GM21381 (cell line): ENCODE measurements around the gene CMBL.

Experiments used
- ATAC-seq: cut with Tn5 transposase; IDR thresholded peaks from one replicate; pipeline ENCODE4 v1.9.1; 2021; ENCODE audit warnings: mild to moderate bottlenecking, moderate library complexity; ENCODE audit not compliant: unreplicated experiment

Gene CMBL

GRCh38 chr5:10333154-10334006 lies 25.7 kb upstream of the CMBL start:
- peak; percentile 66 for ATAC-seq

- no peak for ATAC-seq
These were observed 24.6 kb upstream of the CMBL start for GRCh38 chr5:10332301-10332700.

GRCh38 chr5:10331341-10331796 lies 23.7 kb upstream of the CMBL start:
- ATAC-seq, result no peak

GRCh38 chr5:10330511-10331230 lies 23.0 kb upstream of the CMBL start:
- ATAC-seq, result no peak

- ATAC-seq, result no peak
These were observed 22.2 kb upstream of the CMBL start for GRCh38 chr5:10329820-10330481.

GRCh38 chr5:10329446-10329819 lies 21.7 kb upstream of the CMBL start:
- no peak for ATAC-seq

GRCh38 chr5:10328323-10328722 lies 20.6 kb upstream of the CMBL start:
- no peak for ATAC-seq

- ATAC-seq, result no peak
These were observed 17.0 kb upstream of the CMBL start for GRCh38 chr5:10324518-10325370.

- no peak for ATAC-seq
These were observed 16.1 kb upstream of the CMBL start for GRCh38 chr5:10323588-10324488.

GRCh38 chr5:10321882-10322281 lies 14.2 kb upstream of the CMBL start:
- no peak for ATAC-seq

- no peak for ATAC-seq
These were observed 13.1 kb upstream of the CMBL start for GRCh38 chr5:10320793-10321192.

- no peak for ATAC-seq
These were observed 11.6 kb upstream of the CMBL start for GRCh38 chr5:10319202-10319851.

GRCh38 chr5:10317825-10318682 lies 10.4 kb upstream of the CMBL start:
- ATAC-seq, result peak; percentile 83

- ATAC-seq, result no peak
These were observed 8.3 kb upstream of the CMBL start for GRCh38 chr5:10315824-10316509.

- no peak for ATAC-seq
These were observed 7.5 kb upstream of the CMBL start for GRCh38 chr5:10315201-10315600.

- no peak for ATAC-seq
These were observed 4.1 kb upstream of the CMBL start for GRCh38 chr5:10311595-10312425.
